GM12878 (cell line): ENCODE results near the gene NDNF. TPM values are rescaled to one million over a fixed set of nuclear protein-coding genes. Genes with fewer than 3 reads are reported as not detected.

Source experiments
- ATAC-seq: fragments of 200-7000 bp; cut with Tn5 transposase; 3 replicates; pipeline ENCODE4 v1.9.1; 2020; ENCODE audit warnings: mild to moderate bottlenecking, moderate library complexity
- BruUV-seq: library from RNA; stranded (reverse); fragments of 400-500 nt; replicated peaks from 2 replicates; lab custom pipeline; 2021; lab: Mats Ljungman, UMichigan
- CTCF ChIA-PET: fragments of 300-600 bp; sonication (Branson Sonifier 250); formaldehyde crosslinking; extraction: SDS; loops from one replicate; lab custom pipeline; 2021; ENCODE audit warnings: inconsistent platforms; lab: Yijun Ruan, JAX
- POLR2A ChIA-PET: fragments of 350-600 bp; formaldehyde crosslinking; extraction: SDS; loops from one replicate; lab custom pipeline; 2021; ENCODE audit warnings: inconsistent platforms; lab: Charles Lee
- RAD21 ChIA-PET: fragments of 300-600 bp; sonication (Branson Sonifier 250); formaldehyde crosslinking; loops from one replicate; lab custom pipeline; 2023; ENCODE audit warnings: antibody characterized with exemption; ENCODE audit not compliant: unreplicated experiment; lab: Charles Lee
- SMC1A ChIA-PET: fragments of 300-600 bp; sonication (Branson Sonifier 250); formaldehyde crosslinking; loops from one replicate; lab custom pipeline; 2023; ENCODE audit not compliant: unreplicated experiment, uncharacterized antibody; lab: Charles Lee
- DNase-seq: peaks from one replicate; pipeline ENCODE4 v3.0.0-alpha.2; 2011; ENCODE audit warnings: low read depth, low spot score
- FAIRE-seq: peaks from 3 replicates; lab custom pipeline; 2011; peaks lifted over from hg19 to GRCh38; lab: Jason Lieb, UNC
- H2AFZ ChIP-seq: 2 replicates; pipeline ENCODE4 v1.6.0; 2011; ENCODE audit warnings: low read depth, low read length, control low read depth; ENCODE audit not compliant: control insufficient read depth
- H3K27ac ChIP-seq: 2 replicates; pipeline ENCODE4 v1.5.1; 2011; ENCODE audit warnings: control low read depth; ENCODE audit not compliant: control insufficient read depth, insufficient read depth
- H3K27me3 ChIP-seq, 2 experiments: replicated peaks in 1 of 2; 2 replicates each; pipeline versions ENCODE4 v1.6.0 to v1.6.1; 2011; ENCODE audit warnings: low read length in 1 of 2; ENCODE audit not compliant: control insufficient read depth in 2 of 2, insufficient read depth in 2 of 2
- H3K36me3 ChIP-seq, 2 experiments: 2 replicates each; pipeline ENCODE4 v1.5.1; 2011; ENCODE audit warnings: low read length in 1 of 2; ENCODE audit not compliant: control insufficient read depth in 2 of 2, insufficient read depth in 2 of 2
- H3K4me1 ChIP-seq: 2 replicates; pipeline ENCODE4 v1.6.1; 2011; ENCODE audit warnings: mild to moderate bottlenecking, low read length, moderate library complexity, mixed read lengths; ENCODE audit not compliant: control insufficient read depth, insufficient read depth
- H3K4me2 ChIP-seq: 2 replicates; pipeline ENCODE4 v1.6.0; 2011; ENCODE audit warnings: control low read depth; ENCODE audit not compliant: control insufficient read depth, insufficient read depth
- H3K4me3 ChIP-seq: fragments of 200-600 bp; sonication (generic); 2 replicates; pipeline ENCODE4 v1.5.1; 2016
- H3K79me2 ChIP-seq: 2 replicates; pipeline ENCODE4 v1.6.0; 2011; ENCODE audit warnings: low read length; ENCODE audit not compliant: control insufficient read depth, insufficient read depth
- H3K9ac ChIP-seq: 2 replicates; pipeline ENCODE4 v1.8.0; 2011; ENCODE audit warnings: low read length, control low read depth, mixed read lengths; ENCODE audit not compliant: control insufficient read depth, insufficient read depth
- H3K9me3 ChIP-seq: replicated peaks from 3 replicates; pipeline ENCODE4 v1.5.1; 2011; ENCODE audit warnings: mild to moderate bottlenecking, low read length; ENCODE audit not compliant: control insufficient read depth, insufficient read depth
- H4K20me1 ChIP-seq: 2 replicates; pipeline ENCODE4 v1.6.0; 2011; ENCODE audit not compliant: control insufficient read depth, insufficient read depth
- BHLHE40 ChIP-seq, 2 experiments: fragments of 450-650 bp in 1 of 2; IDR thresholded peaks; 2 replicates each; pipeline ENCODE4 v1.6.1; 2011 to 2017; ENCODE audit warnings: low read depth in 2 of 2, borderline replicate concordance in 1 of 2, improper control_type of control experiment in 1 of 2, low read length in 1 of 2, mild to moderate bottlenecking in 1 of 2
- DPF2 ChIP-seq: fragments of 450-650 bp; IDR thresholded peaks from 2 replicates; pipeline ENCODE4 v1.6.1; 2017; ENCODE audit warnings: mild to moderate bottlenecking
- MYC ChIP-seq: IDR thresholded peaks from 2 replicates; pipeline ENCODE4 v1.6.1; 2011; ENCODE audit warnings: mild to moderate bottlenecking, low read length, moderate library complexity, inconsistent platforms; ENCODE audit not compliant: insufficient read depth, insufficient replicate concordance, insufficient read length, severe bottlenecking
- POLR2AphosphoS2 ChIP-seq: IDR thresholded peaks from 2 replicates; pipeline ENCODE4 v1.6.1; 2011; ENCODE audit warnings: low read depth, mild to moderate bottlenecking, low read length, improper control_type of control experiment, moderate library complexity
- SMARCA5 ChIP-seq: fragments of 450-650 bp; IDR thresholded peaks from 2 replicates; pipeline ENCODE4 v1.6.1; 2017; ENCODE audit warnings: mild to moderate bottlenecking
- SP1 ChIP-seq: IDR thresholded peaks from one replicate; pipeline ENCODE4 v1.6.1; 2011; ENCODE audit warnings: low read depth, low read length
- WGBS: methylation state at CpG from one replicate; pipeline ENCODE4 v1.1.6; 2016; ENCODE audit warnings: low lambda C conversion rate; ENCODE audit not compliant: insufficient replicate concordance, insufficient coverage; ENCODE audit errors: missing lambda C conversion rate; 5-methylcytosine and 5-hydroxymethylcytosine counted together
- in situ Hi-C: fragments of 300-500 bp; cut with MboI; formaldehyde crosslinking; loops from 9 replicates; pipeline ENCODE4 v1.14.3; 2018; ENCODE audit warnings: mixed read lengths
- intact Hi-C: fragments of 100-400 bp; cut with micrococcal nuclease; formaldehyde crosslinking; loops from one replicate; pipeline ENCODE4 v1.14.2; 2022; ENCODE audit not compliant: unreplicated experiment
- polyA plus RNA-seq, 11 experiments: library from polyadenylated mRNA; depleted of rRNA in 4 of 11; unstranded in 6 of 11; stranded (reverse) in 5 of 11; fragments of >200 nt; fragmentation: Nextera tagmentation in 4 of 11; fragmentation: Illumina TruSeq in 1 of 11; extraction: Ambion mirVana in 4 of 11; extraction: Trizol in 1 of 11; gene quantifications; 1 replicate in 1 of 11; 2 replicates in 10 of 11; pipeline versions ENCODE4 v1.2.1 to v1.2.3, GENCODE V29; 2011 to 2016; ENCODE audit warnings: inconsistent platforms in 2 of 11, missing spikeins in 2 of 11, low read depth in 1 of 11
- total RNA-seq, 4 experiments: library from RNA; depleted of rRNA in 3 of 4; stranded (reverse); fragments of >200 nt in 3 of 4; fragmentation: Illumina TruSeq in 1 of 4; extraction: Trizol in 1 of 4; gene quantifications; 2 replicates each; pipeline versions ENCODE4 v1.2.1 to v1.2.3, GENCODE V29; 2013 to 2021
- TF ChIP-seq, protein P1 (sequence below): IDR thresholded peaks from 2 replicates; pipeline ENCODE4 v1.6.1; 2012; ENCODE audit warnings: low read length, inconsistent platforms
- TF ChIP-seq, protein P2 (sequence below): IDR thresholded peaks from 2 replicates; pipeline ENCODE4 v1.6.1; 2012; ENCODE audit warnings: mild to moderate bottlenecking, low read depth, low read length
- TF ChIP-seq, protein P3 (sequence below): fragments of 150-350 bp; IDR thresholded peaks from 2 replicates; pipeline ENCODE4 v1.6.1; 2016; ENCODE audit warnings: low read depth, low read length
- TF ChIP-seq, protein P4 (sequence below): fragments of 450-650 bp; formaldehyde crosslinking; IDR thresholded peaks from 2 replicates; pipeline ENCODE4 v1.4.0; 2020; ENCODE audit warnings: mild to moderate bottlenecking, moderate library complexity

The NDNF gene
- total and polyA plus RNA-seq, 10 of the 15 experiments (the other 5 are each of a cell fraction or from before 2014, with no cell fraction given) = 0.26 TPM; not detected in 9

DNA sequence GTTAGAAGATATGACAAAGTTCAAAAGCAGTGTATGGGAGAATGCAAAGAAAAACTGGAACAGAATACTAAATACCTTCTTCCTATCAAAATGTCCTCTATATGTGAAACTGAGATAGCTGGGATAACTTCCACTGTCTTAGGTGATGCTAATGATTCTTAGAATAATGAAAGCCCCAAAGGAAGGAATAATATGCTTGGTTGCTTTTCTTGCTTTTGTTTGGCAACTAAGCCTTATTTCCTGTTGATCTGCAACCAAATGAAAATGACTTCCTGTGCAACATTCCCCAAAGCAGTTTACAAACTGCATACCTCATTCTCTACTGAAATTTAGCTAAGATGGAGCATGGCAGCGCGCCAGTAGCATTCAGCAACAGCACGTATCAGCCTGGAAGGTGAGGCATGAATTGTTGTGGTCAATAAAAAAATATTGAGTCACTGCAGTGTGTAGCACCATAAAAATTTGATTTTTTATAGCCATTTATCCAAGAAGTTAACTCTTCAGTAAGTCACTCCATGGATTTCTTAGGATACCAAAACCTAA is 18.7 kb downstream of the NDNF start:
- intact Hi-C loops = no loop called here
- no peak for ATAC-seq
- in situ Hi-C loops = no loop called here
- TF ChIP-seq, protein P1, sequence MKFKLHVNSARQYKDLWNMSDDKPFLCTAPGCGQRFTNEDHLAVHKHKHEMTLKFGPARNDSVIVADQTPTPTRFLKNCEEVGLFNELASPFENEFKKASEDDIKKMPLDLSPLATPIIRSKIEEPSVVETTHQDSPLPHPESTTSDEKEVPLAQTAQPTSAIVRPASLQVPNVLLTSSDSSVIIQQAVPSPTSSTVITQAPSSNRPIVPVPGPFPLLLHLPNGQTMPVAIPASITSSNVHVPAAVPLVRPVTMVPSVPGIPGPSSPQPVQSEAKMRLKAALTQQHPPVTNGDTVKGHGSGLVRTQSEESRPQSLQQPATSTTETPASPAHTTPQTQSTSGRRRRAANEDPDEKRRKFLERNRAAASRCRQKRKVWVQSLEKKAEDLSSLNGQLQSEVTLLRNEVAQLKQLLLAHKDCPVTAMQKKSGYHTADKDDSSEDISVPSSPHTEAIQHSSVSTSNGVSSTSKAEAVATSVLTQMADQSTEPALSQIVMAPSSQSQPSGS = no peak
- TF ChIP-seq, protein P2, sequence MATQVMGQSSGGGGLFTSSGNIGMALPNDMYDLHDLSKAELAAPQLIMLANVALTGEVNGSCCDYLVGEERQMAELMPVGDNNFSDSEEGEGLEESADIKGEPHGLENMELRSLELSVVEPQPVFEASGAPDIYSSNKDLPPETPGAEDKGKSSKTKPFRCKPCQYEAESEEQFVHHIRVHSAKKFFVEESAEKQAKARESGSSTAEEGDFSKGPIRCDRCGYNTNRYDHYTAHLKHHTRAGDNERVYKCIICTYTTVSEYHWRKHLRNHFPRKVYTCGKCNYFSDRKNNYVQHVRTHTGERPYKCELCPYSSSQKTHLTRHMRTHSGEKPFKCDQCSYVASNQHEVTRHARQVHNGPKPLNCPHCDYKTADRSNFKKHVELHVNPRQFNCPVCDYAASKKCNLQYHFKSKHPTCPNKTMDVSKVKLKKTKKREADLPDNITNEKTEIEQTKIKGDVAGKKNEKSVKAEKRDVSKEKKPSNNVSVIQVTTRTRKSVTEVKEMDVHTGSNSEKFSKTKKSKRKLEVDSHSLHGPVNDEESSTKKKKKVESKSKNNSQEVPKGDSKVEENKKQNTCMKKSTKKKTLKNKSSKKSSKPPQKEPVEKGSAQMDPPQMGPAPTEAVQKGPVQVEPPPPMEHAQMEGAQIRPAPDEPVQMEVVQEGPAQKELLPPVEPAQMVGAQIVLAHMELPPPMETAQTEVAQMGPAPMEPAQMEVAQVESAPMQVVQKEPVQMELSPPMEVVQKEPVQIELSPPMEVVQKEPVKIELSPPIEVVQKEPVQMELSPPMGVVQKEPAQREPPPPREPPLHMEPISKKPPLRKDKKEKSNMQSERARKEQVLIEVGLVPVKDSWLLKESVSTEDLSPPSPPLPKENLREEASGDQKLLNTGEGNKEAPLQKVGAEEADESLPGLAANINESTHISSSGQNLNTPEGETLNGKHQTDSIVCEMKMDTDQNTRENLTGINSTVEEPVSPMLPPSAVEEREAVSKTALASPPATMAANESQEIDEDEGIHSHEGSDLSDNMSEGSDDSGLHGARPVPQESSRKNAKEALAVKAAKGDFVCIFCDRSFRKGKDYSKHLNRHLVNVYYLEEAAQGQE = no peak
- no peak for TF ChIP-seq SP1
- no peak for TF ChIP-seq DPF2
- no peak for TF ChIP-seq BHLHE40 (IDR thresholded peaks at IDR 0.05; ENCODE audit: borderline replicate concordance in 1 of 2, low read depth in 2 of 2, low read length in 1 of 2)
- TF ChIP-seq, protein P3, sequence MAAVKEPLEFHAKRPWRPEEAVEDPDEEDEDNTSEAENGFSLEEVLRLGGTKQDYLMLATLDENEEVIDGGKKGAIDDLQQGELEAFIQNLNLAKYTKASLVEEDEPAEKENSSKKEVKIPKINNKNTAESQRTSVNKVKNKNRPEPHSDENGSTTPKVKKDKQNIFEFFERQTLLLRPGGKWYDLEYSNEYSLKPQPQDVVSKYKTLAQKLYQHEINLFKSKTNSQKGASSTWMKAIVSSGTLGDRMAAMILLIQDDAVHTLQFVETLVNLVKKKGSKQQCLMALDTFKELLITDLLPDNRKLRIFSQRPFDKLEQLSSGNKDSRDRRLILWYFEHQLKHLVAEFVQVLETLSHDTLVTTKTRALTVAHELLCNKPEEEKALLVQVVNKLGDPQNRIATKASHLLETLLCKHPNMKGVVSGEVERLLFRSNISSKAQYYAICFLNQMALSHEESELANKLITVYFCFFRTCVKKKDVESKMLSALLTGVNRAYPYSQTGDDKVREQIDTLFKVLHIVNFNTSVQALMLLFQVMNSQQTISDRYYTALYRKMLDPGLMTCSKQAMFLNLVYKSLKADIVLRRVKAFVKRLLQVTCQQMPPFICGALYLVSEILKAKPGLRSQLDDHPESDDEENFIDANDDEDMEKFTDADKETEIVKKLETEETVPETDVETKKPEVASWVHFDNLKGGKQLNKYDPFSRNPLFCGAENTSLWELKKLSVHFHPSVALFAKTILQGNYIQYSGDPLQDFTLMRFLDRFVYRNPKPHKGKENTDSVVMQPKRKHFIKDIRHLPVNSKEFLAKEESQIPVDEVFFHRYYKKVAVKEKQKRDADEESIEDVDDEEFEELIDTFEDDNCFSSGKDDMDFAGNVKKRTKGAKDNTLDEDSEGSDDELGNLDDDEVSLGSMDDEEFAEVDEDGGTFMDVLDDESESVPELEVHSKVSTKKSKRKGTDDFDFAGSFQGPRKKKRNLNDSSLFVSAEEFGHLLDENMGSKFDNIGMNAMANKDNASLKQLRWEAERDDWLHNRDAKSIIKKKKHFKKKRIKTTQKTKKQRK = no peak
- no peak for TF ChIP-seq MYC
- TF ChIP-seq, protein P4, sequence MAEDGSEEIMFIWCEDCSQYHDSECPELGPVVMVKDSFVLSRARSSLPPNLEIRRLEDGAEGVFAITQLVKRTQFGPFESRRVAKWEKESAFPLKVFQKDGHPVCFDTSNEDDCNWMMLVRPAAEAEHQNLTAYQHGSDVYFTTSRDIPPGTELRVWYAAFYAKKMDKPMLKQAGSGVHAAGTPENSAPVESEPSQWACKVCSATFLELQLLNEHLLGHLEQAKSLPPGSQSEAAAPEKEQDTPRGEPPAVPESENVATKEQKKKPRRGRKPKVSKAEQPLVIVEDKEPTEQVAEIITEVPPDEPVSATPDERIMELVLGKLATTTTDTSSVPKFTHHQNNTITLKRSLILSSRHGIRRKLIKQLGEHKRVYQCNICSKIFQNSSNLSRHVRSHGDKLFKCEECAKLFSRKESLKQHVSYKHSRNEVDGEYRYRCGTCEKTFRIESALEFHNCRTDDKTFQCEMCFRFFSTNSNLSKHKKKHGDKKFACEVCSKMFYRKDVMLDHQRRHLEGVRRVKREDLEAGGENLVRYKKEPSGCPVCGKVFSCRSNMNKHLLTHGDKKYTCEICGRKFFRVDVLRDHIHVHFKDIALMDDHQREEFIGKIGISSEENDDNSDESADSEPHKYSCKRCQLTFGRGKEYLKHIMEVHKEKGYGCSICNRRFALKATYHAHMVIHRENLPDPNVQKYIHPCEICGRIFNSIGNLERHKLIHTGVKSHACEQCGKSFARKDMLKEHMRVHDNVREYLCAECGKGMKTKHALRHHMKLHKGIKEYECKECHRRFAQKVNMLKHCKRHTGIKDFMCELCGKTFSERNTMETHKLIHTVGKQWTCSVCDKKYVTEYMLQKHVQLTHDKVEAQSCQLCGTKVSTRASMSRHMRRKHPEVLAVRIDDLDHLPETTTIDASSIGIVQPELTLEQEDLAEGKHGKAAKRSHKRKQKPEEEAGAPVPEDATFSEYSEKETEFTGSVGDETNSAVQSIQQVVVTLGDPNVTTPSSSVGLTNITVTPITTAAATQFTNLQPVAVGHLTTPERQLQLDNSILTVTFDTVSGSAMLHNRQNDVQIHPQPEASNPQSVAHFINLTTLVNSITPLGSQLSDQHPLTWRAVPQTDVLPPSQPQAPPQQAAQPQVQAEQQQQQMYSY (CRISPR knock-in tag) = no peak
- TF ChIP-seq POLR2AphosphoS2 = no peak
- TF ChIP-seq SMARCA5 = no peak

More for the DNA sequence above, 18.7 kb downstream of the NDNF start:
- H3K4me1 ChIP-seq = no peaks in the 10 kb centered on the region
- CTCF ChIA-PET = no interaction called here
- peaks cover 2 to 3% of the 10 kb centered on the region in 2 experiments; a peak in 3 of 4 replicates for H3K27me3 ChIP-seq
- no TSS peak for BruUV-seq
- WGBS = 27% methylated on average over 3 of the region's 3 CpGs
- H4K20me1 ChIP-seq = no peaks in the 10 kb centered on the region
- POLR2A ChIA-PET = no interaction called here
- RAD21 ChIA-PET = no interaction called here
- H3K4me2 ChIP-seq = no peak overlapping the region
- no peak overlapping the region for H3K4me3 ChIP-seq
- SMC1A ChIA-PET = no interaction called here
- no peak overlapping the region for H3K27ac ChIP-seq
- H3K9ac ChIP-seq = no peak overlapping the region
- H3K9me3 ChIP-seq = no peaks in the 10 kb centered on the region
- no peak overlapping the region for H2AFZ ChIP-seq
- DNase-seq (no peak), FAIRE-seq (no peak)
- H3K36me3 ChIP-seq = no peaks in the 10 kb centered on the region
- H3K79me2 ChIP-seq = no peaks in the 10 kb centered on the region
